HG02588 (cell line): Measurements from ENCODE around the gene MRPL2.
"Not testable (repeated sequence)": the region's sequence is repeated elsewhere in the genome, so short reads cannot be mapped to it uniquely, and the experiment has no call there.

Source experiments
- ATAC-seq: cut with Tn5 transposase; IDR thresholded peaks from one replicate; pipeline ENCODE4 v1.9.1; 2021; ENCODE audit warnings: mild to moderate bottlenecking, moderate library complexity; ENCODE audit not compliant: unreplicated experiment

MRPL2 gene

GRCh38 chr6:43053545-43054205, 5.6 kb downstream of the MRPL2 start, which contains the start of gene CUL7:
Gene CUL7, minus strand, starts transcription at chr6:43053851. Its CDS starts 1,063 bp downstream, at chr6:43052788.
- peak; percentile 82 for ATAC-seq

DNA sequence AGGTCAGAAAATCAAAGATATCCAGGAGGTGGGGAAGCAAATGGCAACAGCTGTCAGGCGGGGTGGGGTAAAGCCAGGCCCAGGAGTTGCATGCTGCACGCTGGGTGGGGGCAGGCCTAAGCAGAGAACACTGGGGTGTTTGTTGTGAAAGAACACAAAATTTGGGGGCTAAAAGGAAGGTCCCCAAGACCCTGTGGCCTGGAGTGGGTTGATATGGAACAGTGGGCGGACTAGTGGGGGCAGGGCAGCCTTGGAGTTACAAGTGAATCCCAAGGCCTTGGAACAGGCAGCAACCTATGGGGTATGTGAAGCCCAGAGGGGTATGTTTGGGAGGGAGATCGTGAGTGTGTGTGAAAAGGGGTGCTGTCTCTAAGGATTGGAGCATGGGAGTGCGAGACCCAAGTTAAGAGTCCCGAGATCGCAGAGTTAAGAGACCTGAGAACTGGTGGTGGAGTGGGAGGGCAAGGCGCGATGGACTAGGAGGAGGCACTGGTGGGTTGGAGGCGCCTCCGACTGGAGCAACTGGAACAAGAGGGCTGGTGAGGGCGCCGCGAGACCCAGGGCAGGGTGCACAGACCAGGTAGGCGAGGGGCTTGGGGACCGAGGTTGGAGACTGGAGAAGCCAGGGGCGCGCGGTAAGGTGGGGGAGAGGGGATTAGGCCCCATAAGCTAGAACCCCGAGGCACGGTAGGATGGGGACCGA, 6.2 kb downstream of the MRPL2 start:
- peak; percentile 16 for ATAC-seq

DNA sequence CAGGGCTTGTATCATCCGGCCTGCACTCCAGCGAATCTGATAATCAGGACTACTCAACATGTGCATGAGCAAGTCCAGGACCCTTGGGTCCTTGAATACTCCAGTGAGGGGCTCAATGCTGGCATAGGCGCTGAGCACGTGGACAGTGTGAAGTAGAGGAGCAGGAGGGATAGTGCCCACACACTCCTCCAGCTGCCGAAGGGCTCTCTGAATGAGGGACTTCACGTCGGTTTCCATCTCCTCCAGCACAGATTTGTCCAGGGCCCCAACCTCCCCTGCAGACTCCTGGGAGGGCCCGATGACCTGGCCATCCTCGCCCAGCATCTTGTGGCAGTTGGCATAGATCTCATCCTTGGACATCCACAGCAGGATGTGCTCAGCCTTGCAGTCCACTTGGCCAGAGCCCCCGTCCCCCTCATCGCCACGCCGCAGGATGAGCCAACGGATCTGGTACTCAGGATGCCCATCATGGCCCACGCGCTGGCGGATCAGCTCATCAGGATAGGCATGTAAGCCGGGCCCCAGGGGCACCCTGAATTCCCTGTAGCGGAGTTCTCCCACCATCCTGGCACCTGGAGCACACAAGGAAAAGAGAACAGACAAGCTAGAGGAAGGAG, 6.9 kb downstream of the MRPL2 start:
- ATAC-seq: no peak

DNA sequence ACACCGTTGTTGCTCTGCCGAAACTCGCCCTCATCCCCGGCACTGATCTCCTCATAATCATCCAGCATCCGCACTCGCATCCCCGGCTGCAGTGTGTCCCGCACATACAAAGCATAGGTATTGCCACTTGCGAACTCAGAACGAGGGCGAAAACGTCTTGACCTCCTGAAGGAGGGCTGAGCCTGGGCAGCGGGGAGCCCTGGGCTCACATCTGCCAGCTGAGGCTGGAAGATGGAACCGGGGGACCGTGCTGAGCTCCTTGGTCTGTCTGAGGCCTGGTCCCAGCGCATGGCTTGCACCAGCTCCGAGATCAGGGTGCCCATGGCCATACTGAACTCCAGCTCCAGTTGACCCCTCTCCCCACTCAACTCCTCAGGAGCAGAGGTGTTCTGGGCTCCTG, 8.3 kb downstream of the MRPL2 start:
- ATAC-seq: no peak

DNA sequence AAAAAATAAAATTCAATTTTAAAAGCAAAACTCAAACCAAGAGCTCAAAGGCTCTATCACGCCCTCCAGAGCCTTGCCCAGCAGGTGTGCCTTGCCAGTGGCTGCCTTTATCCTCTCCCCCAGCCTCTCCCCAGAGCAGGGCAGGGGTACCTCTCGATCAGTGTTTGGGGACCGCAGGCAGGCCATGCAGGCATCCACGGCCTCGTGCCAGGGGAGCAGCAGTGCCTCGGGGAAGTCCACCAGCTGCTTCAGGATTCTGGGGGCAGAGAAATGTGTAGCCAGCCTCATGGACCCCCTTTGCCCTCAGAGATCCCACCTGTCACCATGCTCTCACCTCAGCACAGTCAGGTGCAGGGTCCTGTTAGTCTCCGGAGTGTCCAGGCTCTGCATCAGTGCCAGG, 11.2 kb downstream of the MRPL2 start:
- no peak for ATAC-seq

DNA sequence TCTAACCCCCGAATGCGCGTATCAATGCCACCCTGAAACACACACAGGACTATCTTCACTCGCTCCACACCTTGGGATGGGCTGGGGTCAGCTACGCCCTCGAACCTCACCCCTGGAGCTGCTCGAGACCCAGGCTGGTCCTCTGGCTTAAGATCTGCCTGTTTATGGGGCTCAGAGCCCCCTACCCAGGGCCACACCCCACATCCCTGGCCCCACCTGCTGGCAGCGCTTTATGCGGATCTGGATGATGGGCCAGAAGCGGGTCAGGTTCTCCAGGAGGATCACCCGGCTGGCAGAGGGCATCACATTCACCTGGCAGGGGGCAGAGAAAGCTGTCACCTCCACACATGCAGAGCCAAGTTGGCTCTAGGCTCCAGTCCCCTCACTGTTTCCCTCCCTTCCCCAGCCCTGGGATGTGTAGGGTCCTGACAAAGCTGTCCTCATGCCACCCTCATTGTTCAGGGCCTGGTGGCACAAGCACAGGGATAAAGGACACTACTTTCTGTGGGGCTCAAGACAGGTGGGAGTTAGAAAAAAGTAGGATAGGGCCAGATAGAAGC, 13.8 kb downstream of the MRPL2 start:
- no peak for ATAC-seq

- no peak for ATAC-seq
Measured at GRCh38 chr6:43043310-43043709, 15.9 kb downstream of the MRPL2 start.

DNA sequence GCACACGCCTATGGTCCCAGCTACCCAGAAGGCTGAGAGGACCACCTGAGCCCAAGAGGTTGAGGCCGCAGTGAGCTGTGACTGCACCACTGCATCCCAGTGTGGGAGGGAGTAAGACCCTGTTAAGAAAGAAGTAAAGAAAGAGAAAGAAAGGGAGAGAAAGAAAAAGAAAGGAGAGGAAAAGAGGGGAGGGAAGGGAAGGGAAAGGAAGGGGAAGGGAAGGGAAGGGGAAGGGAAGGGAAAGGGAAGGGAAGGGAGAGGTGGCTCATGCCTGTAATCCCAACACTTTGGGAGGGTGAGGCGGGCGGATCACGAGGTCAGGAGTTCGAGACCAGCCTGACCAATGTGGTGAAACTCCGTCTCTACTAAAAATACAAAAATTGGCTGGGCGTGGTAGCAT, 17.8 kb downstream of the MRPL2 start:
- ATAC-seq: not testable (repeated sequence)

DNA sequence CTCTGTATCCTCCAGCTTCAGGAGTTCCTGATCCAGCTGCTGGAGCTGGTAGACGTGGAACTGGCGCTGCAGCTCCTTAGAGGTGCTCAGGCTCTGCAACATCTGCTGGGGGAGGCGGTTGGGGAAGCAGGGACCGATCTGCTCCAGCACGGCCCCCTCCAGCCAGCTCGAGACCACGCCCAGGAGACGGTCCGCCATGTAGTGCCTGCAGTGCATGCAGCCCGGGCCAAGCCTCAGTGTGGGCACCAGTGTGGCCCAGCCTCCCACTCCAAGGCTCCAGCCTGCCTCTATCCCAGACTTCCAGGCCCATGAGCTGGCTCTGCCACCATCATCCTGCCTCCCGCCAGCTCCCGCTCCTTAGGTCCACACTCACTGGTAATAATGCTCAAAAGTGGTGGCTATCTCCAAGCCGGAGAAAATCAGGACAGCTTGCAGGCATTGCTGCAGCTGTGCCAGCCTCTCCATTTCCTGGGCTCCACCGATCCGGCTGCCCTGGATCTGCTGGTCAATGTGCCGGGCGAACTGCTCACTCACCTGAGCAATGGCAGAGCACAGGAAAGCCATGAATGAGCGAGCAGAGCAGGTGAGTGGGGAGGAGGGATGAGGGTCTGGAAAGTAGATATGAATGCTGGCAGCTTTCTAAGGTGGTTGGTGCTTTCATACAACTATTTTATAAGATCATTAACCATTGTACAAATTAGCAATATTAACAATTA, 18.5 kb downstream of the MRPL2 start:
- ATAC-seq: no peak

DNA sequence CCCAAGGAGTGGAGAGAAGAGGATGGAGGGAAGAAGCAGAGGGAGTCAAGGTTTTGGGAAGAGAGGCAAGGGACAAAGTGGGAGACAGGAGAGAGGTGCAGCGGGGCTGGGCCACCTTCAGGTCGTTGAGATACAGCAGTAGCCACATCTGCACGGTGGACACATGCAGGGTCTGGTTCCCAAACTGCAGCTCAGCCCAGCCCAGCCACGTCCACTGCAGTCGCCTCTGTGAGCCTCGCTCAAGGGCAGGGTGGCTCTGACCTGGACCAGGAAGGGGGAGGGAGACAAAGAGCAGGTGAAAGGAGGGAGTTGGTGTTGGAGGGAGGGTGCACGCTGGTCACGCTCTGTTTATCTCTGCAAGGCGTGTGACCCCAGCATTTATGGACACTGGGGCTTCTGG, 20.5 kb downstream of the MRPL2 start:
- ATAC-seq: no peak

DNA sequence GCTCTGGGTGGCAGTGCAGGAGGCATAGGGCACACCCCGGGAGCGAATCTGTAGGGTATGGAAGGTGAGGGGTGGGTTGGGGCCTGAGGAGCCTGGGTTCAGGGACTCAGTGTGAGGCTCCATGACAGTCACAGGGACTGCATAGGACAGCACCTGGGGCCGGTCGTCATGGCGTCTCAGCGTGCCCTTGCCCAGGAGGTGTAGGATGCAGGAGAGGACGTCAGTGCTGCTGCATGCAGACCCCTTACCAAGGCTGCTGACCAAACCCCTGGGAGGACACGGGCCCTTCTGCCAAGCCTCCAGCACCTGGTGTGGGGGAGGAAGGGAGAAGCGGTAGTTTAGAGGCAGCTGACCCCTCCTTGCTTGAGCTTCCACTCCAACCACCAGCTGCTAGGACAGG, 21.5 kb downstream of the MRPL2 start:
- ATAC-seq: no peak

DNA sequence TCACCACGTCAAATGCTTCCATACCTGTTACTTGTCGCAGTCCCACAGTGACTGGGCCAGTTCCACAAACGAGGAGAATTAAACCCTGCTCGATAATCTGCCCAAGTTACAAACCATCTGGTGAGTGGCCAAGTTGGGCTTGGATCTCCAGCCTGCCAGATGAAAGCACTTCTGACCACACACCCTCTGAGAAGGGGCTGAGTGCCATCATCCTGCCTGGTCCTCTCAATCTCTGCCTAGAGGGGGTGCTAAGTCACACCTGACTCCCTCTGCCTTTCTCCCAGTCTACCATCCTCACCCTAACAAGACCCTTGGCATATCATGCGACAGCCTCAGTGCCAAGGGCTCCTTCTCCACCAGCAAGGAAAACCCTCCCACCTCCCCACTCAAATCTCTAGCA, 22.0 kb downstream of the MRPL2 start:
- ATAC-seq: no peak

DNA sequence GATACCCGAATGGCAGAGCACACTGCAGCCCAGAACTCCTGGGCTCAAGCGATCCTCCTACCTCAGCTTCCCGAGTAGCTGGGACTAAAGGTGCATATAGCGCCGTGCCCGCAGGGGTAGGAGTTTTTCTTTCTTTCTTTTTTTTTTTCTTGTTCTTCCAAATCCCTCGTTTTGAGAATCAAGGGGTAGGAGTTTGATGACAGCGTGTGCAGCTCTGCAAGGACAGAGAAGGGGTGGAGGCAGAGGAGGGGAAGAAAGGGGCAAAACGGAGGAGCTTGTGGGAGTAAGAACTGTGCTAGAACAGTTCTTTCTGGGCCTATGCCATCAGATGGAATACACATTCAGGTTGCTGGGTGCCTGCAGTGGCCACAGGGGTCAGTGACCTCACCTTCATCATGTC, 22.5 kb downstream of the MRPL2 start:
- ATAC-seq: no peak

GRCh38 chr6:43035495-43036194, 23.6 kb downstream of the MRPL2 start:
- no peak for ATAC-seq

DNA sequence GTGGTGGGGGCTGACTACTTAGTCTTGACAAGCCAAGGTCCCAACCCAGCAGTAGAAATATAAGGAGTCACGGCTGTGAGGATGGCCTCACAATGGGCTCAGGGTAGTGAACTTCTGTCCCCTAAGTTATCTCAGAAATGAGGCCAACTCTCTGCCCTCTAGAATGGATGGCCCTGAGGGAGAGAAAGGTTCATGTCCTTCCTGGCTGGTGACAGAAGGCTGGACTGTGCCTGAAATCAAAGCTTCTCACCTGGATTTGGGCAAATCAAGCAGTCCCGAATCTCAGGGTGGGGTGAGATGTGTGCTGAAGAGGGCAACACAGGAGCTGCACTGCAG, 25.1 kb downstream of the MRPL2 start:
- ATAC-seq: no peak

DNA sequence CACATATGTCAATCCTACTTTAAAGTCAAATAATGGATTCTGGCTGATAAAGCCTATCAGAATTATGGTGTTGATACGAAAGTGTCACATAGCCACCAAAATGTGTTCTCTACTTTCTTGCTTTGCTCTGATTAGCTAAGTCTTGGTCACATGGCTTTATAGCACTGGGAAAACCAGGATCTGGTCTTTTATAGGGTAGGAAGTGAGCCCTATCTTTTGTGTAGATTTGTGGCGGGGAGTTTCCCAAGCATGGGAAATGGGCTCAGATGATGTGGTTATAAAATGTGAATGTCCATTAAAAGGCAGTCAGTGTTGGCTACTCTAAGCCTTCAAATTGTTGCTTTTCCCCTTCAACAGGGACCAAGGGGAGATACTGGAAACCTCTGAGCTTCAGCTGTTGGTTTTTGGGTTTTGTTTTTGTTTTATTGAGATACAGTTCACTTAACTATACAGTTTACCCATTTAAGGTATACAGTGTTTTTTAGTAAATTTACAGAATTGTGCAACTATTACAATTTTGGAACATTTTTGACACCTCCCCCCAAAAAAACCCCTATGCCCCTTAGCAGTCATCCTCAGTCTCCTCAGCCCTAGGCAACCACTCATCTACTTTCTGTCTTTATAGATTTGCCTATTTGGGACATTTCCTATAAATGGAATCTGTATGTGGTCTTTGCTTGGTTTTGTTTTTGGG, 25.6 kb downstream of the MRPL2 start:
- ATAC-seq: no peak

- ATAC-seq: no peak
Measured at GRCh38 chr6:43032326-43032725, 26.9 kb downstream of the MRPL2 start.

DNA sequence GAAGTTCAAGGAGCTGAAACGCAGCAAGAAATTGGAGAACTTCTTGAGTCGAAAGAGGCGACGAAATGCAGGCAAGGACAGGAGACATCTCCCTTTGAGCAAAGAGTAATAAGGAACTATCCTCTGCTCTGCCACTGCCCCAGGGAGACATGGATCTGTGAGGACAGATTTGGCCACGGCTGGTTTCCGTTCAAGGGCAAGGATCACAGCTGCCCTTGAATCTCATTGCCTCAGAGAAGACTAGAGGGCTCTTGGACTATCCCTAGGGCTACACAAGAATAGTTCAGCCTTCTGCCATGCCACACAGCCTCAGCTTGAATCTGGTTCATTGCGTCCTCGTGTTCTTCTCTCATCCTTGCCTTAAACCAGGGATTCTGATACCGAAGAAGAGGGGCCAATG, 30.1 kb downstream of the MRPL2 start:
- no peak for ATAC-seq

DNA sequence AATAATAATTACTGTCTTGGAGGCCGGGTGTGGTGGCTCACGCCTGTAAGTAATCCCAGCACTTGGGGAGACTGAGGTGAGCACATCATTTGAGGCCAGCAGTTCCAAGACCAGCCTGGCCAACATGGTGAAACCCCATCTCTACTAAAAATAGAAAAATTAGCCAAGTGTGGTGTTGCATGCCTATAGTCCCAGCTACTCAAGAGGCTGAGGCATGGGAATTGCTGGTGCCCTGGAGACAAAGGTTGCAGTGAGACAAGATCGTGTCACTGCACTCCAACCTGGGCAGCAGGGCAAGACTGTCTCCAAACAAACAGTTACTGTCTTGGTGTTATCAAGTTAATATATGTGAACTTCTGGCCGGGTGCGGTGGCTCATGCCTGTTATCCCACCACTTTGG, 32.9 kb downstream of the MRPL2 start:
- ATAC-seq: no peak

DNA sequence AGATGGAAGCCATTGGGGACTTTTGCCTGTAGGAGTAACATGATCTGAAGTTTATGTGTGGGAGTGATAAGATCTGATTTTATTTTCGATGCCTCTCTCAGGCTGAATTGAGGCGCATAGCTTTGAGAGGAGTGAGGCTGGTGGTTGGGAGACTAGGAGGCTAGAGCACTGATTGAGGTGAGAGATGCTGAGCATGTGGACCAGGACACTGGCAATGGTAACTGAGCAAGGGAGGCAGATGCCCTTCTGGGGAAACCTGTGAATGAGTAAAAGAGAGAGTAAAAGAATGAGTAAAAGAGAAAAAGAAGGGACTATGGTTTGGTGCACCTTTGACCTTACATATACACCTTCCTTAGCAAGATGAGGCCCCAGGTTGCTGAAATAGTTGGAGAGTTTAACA, 34.8 kb downstream of the MRPL2 start:
- no peak for ATAC-seq
